GM21529 (cell line): ENCODE data around the gene FKBP10.
"Not testable (repeated sequence)": the region's sequence is repeated elsewhere in the genome, so short reads cannot be mapped to it uniquely, and the experiment has no call there.

Experiments
- ATAC-seq: cut with Tn5 transposase; IDR thresholded peaks from one replicate; pipeline ENCODE4 v1.9.1; 2021; ENCODE audit not compliant: unreplicated experiment

FKBP10 gene

DNA sequence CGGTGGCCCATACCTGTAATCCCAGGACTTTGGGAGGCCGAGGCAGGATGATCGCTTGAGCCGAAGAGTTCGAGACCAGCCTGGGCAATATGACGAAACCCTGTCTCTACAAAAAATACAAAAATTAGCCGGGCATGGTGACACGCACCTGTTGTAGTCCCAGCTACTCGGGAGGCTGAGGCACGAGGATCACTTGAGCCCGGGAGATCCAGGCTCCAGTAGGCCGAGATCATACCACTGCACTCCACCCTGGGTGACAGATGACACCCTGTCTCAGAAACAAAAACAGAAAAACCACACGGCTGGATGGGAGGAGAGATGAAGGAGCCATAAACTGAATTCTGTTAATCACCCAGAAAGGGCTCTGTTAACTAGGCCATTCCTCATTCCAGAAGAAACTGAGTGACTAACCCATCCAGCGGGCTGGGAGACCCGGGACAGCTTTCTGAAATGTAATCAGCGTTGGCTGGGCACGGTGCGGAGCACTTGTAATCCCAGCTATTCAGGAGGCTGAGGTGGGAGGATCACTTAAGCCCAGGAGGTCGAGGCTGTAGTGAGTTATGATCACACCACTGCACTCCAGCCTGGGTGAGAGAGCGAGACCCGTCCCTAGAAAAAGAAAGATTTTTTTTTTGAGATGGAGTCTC lies 23.9 kb downstream of the FKBP10 start:
- ATAC-seq: no peak

DNA sequence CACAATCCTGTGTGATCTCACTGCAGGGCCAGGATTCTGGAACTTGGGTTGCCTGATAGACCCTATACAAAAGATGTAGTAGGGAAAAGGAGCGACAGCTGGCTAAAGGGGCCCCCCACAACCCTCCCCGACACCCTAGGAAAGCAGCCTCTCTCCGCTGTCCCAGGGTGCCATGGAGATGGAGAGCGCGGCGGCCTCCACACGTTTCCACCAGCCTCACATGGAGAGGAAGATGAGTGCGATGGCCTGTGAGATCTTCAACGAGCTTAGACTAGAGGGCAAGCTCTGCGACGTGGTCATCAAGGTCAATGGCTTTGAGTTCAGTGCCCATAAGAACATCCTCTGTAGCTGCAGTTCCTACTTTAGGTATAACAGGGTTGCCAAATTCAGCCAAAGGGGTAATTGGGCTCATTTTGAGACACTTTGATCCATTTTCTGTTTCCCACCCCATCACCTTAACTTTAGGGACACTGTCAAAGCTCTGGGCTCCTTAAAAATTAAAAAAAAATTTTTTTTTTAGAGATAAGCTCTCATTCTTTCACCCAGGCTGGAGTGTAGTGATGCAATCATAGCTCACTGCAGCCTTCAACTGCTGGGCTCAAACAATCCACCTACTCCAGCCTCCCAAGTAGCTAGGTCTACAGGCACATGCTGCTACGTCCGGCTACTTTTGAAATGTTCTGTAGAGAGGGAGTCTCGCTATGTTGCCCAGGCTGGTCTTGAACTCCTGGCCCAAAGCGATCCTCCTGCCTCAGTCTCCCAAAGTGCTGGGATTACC lies 25.1 kb downstream of the FKBP10 start, which contains the start of gene KLHL10:
TSS of gene KLHL10 (plus strand) at position 65 of the 778 bp plus-strand sequence. CDS start at position 173, 108 bp downstream.
- no peak for ATAC-seq

DNA sequence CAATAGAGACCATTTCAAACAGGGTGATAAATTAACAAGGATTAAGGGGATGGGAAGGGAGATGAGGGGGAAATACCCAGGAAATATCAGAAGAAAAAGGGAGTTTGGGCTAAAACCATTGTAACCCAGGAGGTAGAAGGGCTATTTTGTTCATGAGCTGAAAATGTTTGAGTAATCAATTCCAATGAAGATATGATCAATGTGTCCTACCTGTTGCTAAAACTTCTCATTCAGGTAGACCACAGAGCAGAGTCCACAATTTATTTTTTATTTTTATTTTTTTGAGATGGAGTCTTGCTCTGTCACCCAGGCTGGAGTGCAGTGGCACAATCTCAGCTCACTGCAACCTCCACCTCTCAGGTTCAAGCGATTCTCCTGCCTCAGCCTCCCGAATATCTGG lies 26.6 kb downstream of the FKBP10 start:
- ATAC-seq: not testable (repeated sequence)

DNA sequence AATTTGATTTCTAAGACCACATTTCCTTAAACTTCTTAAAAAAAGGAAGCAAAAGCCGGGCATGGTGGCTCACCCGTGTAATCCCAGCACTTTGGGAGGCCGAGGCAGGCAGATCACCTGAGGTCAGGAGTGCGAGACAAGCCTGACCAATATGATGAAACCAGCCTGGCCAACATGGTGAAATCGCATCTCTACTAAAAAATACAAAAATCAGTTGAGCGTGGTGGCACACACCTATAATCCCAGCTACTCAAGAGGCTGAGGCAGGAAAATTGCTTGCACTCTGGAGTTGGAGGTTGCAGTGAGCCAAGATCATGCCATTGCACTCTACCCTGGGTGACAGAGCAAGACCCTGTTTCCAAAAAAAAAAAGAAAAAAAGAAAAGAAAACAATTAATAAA lies 28.0 kb downstream of the FKBP10 start:
- not testable (repeated sequence) for ATAC-seq

DNA sequence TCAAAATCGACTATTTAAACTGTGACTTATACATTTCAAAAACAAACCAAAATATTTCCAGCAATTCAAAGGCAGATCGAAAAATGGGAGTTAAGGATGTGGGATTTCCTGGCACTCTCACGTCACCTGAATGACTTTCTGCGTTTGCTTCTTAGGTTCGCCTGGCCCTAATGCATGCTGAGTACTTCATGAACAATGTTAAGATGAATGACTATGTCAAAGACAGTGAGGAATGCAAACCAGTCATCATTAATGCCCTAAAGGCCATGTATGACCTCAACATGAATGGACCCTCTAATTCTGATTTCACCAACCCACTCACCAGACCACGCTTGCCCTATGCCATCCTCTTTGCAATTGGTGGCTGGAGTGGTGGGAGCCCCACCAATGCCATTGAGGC lies 32.2 kb downstream of the FKBP10 start:
- ATAC-seq: no peak

DNA sequence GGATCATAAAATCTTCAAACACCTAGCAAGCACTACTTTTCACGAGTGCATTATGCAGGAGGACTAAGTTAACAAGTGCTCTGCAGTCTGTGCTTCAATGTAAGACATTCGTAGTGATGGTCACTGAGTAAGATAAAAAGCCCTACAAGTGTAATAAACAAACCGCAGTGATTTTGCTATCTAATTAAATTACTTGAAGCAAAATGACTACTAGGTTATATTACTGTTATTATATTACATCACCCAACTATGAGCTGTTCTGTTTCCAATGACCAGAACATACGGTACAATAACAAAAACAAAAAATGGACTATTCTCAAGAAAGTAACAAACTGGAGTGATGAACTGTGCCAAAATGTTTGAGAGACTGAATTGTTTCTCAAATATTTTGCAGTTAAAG lies 36.0 kb downstream of the FKBP10 start:
- ATAC-seq: no peak

DNA sequence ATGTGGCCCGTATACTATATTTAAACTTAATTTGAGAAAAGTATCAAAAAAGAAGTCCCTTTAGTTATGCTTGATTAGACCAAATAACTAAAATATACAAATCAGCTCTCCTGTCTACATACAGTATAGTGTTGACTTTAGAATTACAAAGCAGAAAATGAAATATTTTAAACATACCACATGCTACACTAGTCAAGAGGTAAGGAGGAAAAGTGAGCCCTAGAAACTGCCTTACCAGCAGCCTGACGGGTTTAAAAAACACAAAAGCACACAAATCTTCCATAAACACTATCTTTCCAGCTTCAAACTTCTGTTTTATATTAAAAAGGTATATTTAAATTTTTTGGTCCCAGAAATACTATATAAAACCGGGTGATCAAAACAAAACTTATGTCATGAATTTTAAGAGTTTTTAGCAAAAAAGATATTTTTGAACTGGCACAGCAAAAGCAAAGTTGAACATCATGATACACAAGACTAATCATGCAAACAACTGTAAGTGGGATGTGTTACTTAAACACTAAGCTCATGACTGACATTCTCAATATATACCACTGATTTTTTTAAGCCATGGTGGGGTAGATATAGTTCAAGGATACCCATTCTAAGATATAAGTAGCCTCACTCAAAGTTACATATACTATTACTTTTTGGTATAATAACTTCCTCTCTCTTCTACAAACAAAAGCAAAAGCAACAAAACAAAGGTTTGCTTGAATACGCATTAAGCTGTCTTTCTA lies 36.6 kb downstream of the FKBP10 start:
- ATAC-seq: no peak

DNA sequence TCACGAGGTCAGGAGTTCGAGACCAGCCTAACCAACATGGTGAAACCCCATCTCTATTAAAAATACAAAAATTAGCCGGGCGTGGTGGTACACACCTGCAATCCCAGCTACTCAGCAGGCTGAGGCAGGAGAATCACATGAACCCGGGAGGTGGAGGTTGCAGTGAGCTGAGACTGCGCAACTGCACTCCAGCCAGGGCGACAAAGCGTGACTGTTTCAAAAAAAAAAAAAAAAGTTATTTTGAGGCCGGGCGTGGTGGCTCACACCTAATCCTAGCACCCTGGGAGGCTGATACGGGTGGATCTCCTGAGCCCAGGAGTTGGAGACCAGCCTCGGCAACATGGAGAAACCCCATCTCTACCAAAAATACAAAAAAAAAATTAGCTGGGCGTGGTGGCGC lies 38.6 kb downstream of the FKBP10 start:
- not testable (repeated sequence) for ATAC-seq

DNA sequence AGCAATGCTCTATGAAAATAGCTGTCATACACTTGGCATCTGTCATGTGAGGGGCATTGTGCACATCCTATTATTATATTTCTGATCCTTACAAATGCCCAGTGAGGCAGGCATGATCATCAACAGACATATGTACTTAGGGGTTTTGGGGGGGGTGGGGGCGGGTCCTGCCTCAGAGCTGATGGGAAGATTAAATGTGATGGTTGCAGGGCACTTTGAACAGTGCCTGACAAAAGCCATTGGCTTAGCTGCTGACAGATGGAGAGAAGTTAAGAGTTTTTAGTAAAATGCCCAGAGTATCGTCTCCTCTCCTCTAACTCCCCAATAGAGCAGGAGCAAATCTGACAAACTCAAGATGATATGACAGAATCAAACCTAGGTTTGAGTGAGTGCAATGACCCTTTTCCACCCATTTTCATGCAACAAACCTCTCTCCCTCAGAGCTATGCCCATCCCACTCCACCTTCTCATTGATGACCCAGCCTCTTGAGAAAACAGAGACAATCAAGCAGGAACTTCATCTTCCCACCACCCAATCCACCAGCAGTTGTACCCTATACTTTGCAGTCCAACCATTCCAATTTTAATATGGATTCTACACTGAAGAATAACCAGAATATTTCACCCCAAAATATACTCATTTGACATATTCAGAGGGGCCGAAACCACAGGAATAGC lies 47.6 kb downstream of the FKBP10 start:
- ATAC-seq: no peak

DNA sequence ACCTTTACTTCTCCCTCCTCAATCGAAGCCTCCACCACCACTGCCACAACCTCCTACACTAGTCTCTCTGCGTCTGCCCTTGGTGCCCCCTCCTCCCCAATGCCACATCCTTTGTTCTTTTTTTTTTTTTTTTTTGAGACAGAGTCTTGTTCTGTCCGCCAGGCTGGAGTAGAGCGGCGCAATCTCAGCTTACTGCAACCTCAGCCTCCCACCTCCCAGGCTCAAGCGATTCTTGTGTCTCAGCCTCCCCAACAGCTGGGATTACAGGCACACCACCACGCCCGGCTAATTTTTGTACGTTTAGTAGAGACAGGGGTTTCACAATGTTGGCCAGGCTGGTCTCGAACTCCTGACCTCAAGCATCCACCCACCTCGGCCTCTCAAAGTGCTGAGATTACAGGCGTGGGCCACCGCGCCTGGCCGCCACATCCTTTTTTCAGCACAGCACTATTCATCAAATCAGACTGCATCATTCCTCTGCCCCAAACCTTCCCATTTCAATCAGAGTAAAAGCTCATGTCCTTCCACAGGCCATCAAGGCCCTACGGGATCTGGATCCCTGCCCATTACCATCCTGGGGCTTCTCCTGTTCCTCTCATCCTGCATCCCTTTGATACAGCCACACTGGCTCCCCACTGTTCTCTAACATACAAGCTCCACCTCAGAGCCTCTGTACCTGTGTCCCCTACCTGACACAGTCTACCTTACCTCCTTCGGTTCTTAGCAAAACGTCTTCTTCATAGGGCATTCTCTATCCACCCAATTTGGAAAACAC lies 50.5 kb downstream of the FKBP10 start:
- ATAC-seq: no peak

DNA sequence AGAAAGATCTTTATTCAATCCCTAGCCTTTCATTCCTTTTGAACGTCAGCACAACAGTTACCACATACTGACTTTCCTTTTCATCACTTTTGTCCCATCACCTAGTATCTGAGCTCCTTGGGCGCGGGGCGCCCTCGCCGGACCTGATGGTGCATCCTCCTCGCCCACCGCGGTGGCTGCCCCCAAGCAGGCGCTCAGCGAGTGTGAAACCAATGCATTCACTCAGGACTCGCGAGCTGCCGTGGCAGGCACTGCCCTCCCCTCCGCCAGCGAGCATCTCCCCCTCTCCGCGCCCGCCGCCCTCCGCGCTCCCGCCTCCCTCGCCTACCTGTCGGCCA lies 51.7 kb downstream of the FKBP10 start:
- ATAC-seq: no peak

DNA sequence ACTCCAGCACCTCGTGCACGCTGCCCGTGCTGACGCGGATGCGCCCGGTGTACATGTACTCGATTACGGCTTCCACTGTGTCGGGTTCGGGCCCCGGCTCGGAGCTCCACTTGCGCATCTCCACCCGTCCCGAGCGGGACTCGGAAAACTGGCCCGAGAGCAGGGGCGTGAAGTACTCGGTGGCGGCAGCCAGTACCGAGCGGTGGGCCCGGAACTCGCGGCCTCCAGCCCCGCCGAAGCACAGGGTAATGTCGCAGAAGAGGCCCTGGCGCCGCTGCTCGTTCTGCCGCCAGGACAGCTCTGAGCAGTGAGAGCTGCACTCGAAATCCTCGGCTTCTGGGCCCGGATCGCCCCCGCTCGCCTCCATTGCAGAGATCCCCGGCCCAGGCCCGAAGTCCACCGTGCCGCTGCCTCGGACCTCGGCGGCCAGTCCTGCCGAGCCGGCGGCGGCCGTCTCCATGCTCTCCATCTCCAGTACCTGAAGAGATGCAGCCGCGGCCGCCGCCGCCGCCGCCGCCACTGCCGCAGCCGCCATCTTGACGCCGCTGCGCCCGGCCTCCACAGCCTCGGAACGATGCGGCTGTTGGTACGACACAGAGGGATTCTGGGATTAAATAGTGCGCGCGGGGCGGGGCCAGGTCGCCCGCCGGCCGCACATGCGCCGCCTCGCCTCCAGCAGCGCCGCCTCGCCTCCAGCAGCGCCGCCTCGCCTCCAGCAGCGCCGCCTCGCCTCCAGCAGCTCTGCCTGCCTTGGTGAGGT lies 52.2 kb downstream of the FKBP10 start, which contains the start of gene KLHL11:
TSS of gene KLHL11 (minus strand) at position 588 of the 760 bp plus-strand sequence. CDS start at position 535, 53 bp downstream.
- ATAC-seq: peak; percentile 78

DNA sequence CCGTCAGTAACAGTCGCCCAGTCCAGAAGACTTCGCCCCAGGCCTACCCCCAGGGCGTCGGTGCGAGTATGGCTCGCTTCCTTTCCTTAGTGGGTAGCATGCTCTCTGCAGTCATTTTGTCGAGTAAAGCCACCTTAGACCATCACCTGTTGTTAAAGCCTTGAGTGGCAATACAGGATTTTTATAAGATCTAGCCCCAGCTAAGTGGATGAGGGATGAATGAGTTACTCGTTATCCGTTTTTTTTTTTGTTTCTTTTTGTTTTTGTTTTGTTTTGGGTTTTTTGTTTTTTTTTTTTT lies 52.7 kb downstream of the FKBP10 start:
- no peak for ATAC-seq

DNA sequence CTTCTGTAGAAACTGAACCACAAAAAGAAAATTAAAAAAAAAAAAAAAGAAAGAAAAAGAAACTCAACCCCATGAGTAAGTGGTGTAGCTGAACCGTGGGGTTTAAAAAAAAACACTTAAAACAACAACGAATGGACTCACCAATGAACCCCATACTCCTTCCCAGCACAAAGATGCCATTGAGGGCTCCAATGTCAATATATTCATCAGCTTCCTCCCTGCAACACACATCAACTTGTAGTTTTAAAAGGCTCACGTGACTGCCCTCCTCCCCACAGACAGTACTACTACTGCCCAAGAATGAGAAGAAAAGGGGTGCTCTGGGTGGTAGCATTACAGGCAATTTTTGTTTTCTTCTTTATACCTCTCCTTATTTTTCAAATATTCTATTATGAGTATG lies 55.8 kb downstream of the FKBP10 start:
- ATAC-seq: no peak

DNA sequence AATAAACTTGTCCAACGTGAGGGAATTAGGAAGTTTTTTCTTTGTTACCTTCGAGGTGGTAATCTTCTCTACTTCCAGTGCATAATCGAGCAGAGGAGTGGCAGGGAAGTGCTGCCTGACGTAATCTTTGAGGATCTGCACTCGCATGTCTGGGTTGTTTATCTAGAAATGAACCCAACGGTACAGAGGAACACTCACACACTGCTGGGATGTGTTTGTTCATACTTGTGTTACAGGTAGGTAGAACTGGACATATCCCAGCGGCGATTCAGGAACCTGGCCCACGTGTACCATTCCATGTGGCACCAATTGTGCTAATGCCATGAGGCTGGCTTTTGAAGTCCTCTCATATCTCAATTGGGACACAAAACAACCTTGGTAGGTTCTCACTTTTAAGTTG lies 56.6 kb downstream of the FKBP10 start:
- no peak for ATAC-seq

DNA sequence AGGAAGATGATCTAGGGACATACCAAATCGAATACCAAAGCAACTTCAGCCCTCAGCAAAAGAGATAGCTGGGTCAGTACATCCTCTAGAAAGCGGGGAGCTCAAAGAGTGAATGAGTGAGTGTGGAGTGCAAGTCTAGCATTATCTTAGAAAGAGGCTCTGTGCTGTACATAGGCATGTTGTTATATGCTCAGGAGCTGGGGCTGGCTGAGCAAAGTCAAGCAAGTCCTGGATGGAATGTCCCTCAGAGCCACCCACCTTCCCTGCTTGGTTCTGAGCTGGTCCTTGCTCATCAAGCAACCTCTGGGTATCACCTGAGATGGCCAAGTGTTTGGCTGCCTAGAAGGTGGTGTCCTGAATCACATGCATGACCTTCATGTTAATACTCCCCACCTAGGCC lies 57.3 kb downstream of the FKBP10 start:
- no peak for ATAC-seq

- ATAC-seq: no peak
Measured at GRCh38 chr17:41870627-41871026, 57.8 kb downstream of the FKBP10 start.

- no peak for ATAC-seq
Measured at GRCh38 chr17:41871789-41872188, 59.0 kb downstream of the FKBP10 start.
